ENCODE data around the gene TBL1X.

- no peak for TF ChIP-seq CTCF (IDR thresholded peaks at IDR 0.05)
- no peak for TF ChIP-seq POLR2AphosphoS5 (IDR thresholded peaks at IDR 0.05; ENCODE audit: low read depth, low read length)
- TF ChIP-seq TCF7L2 (IDR thresholded peaks at IDR 0.05; ENCODE audit: low read depth, low read length): no peak
- no peak for TF ChIP-seq SIN3A (IDR thresholded peaks at IDR 0.05; ENCODE audit: borderline replicate concordance, insufficient read depth, low read depth, low read length)
- no peak for TF ChIP-seq REST (IDR thresholded peaks at IDR 0.05; ENCODE audit: insufficient read depth in 1 of 2, low read depth in 2 of 2, low read length in 1 of 2)
These were observed 240.1 kb downstream of the TBL1X start for GRCh38 chrX:9704876-9705465.
